HG03095 (cell line): Measurements from ENCODE around the gene AMPH.

Source experiments
- ATAC-seq: cut with Tn5 transposase; IDR thresholded peaks from one replicate; pipeline ENCODE4 v1.9.1; 2021; ENCODE audit warnings: moderate library complexity; ENCODE audit not compliant: unreplicated experiment

Gene AMPH

DNA sequence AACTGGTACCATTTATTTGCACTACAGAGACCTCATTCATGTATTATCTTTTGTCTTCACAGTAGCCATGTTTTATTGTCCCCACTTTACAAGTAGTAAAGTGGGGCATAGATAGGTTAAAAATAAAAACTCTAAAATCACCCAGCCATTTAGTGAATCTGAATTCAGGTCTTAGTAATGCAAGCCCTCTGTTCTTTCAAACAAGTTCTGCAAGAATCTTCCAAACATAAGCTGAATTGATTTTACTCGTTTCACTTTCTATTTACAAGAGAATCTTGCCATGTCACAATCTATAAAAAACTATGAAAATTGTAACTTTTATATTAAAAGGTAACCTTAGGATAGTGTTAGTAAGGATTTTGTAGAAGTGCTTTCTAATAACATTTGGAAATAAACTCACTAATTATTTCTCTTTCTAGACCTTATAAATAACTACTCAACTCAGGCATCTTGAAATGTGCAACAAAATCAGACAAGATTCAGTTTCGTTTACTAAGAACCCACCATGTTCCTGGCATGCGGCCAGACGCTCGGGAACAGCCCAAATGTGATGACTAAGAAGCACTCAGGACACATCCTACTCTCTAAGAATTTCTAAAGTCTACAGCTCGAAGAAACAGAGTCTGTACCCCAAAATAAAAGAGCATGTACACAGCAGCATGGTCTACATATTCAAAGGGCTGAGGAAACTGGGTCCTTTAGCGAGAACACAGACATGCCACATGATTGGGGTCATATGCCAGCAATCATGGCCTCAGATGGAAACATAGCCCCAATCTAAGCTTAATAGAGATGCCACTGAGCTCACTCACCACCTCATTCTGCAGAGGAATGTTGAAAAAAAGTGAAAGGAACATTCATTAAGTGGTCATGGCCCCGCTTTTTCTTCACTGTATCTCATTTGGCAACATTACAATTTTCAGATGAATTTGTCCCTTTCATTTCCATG is 167.6 kb downstream of the AMPH start:
- peak; percentile 90 for ATAC-seq

DNA sequence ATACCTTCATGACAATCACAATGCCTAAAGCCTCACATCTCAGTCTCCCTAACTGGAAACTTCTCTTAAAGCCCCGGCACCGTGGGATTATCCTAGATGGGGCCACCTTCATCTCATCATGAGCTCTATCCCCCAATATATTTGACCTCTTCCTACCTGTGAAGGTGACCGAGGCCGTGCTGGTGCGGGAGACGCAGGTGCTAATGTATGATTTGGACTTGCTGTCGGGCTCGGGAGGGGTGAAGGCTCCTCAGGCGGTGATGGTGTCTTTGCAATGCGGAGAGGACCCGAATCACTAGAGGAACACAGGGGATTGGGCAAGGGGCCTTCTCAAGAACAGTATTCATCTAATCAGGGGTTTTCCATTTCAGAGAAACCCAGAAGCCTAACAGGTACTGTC is 168.4 kb downstream of the AMPH start:
- ATAC-seq, result no peak

DNA sequence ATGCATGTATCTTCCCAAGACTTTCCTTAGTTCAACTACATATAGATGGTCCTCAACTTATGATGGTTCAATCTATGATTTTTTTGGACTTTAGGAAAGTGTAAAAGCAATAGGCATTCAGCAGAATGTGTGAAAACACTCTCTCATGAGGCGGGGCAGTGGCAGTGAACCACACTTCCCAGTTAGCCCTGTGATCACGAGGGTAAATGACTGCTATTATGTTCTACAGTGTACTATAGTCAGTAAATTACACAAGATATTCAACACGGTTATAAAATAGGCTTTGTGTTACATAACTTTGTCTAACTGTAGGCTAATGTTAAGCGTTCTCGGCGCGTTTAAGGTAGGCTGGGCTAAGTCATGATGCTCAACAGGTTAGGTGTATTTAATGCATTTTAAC is 169.3 kb downstream of the AMPH start:
- ATAC-seq, result no peak

DNA sequence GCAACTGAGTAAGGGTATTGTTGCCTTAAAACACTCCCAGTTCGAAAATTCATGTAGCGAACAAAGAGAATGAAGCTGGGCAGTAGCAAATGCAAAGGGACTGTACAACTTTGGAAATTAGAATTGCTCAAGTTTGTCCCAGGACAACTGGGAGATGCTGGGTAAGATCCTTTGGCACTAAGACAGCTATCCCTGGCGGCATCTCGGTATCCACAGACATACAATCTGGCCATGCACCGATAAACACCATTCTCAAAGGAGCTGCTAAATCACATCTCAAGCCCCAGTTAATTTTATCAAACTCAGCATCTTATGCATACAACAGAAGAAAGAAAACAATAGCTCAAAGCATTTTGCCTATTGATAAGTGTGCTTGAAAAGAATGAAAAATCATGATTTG is 177.3 kb downstream of the AMPH start:
- ATAC-seq, result no peak

DNA sequence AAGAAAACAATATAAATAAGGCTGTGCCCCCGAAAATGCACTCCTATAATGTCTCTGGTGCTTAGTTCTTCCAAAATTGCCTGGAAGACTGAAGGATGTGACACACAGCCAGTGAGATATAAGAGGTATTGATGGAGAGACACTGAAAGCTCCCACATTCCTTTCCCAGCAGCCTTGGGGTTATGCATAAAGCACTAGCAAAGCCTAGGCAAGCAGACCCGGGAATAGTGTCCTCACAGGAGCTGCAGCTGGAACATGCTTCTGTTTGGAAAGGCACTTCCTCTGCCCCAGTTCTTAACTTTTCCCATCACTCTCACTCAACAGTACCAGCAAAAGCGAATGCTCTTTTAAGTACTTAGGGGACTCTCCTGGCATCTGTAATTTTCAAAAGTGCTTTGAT is 178.0 kb downstream of the AMPH start:
- ATAC-seq, result no peak

DNA sequence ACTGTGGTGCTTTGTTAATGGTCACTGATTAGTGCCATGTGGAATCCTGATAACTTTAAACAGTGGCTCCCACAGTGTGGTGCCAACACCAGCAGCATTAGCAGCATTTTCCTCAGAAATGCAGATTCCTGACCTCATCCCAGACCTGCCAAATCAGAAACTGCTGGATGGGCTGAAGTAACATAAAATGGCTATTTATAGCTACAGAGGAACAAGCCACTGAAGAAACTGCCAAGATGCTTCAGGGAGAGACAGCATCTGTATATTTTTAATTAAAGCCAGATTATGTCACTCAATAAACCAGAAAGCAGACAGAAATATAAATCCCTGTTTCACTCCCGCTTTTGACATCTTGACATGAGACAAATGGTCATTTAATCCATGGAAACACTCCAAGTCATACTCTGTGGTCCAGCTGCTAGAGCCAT is 178.5 kb downstream of the AMPH start:
- no peak for ATAC-seq

DNA sequence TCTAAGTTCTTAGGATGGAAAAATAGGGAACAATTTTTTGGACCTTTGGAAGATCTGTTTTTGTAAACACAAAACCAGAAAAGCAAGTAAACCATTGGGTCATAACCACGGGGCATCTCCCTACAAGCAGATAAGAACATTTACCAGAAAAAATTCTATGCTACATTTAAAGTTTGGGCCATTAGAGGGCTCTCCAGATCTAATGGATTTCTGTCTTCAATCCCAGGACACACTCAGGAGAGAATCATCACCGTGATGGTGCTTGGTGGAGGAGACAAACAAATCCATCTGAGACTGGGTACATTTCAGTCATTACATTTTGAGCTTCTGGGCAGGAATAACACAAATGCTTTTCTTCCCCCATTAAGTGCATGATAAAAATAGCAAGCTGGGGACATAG is 179.3 kb downstream of the AMPH start:
- no peak for ATAC-seq

DNA sequence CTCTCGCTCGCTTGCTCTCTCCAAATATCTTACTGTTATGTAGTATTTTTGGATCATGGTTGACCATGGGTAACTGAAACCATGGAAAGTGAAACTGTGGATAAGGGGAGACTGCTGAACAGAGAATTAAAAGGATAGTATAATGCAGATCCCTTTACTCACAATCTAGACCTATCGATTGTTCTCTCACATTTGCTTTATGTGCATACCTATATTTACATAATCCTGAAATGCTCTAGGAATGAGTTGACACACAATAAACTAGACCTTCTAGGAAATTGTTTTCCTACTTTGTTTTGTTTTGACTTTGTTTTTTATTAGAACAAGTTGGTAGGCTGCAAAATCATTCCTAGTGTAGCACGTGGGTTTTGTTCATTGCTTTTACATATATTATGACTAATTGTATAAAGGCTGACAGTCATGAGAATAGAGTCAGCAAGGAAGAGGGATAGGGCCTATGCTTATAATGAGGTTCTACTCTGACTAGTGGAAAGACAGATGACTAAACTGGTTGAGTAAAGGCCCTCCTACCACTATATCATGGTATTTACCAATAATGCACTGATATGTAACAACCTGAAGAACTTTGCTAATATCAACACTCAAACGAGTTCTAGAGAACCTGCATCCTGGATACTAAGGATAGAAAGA is 182.5 kb downstream of the AMPH start:
- no peak for ATAC-seq

DNA sequence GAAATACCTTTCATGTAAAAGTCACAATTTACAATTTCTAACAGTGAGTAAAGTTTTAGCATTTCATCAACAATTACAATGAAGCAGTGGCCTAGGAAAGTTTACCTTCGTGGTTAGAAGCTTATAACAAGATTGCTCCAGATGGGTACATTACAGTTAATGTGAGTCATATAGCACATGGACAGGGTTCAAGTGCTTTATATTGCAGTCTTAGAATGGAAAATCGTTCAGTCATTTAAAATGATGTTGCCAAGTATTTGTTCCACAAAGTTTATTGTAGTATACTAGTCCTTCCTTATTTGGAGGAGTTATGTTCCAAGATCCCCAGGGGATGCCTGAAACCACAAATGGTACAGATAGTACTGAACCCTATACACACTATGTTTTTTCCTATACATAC is 183.1 kb downstream of the AMPH start:
- no peak for ATAC-seq

DNA sequence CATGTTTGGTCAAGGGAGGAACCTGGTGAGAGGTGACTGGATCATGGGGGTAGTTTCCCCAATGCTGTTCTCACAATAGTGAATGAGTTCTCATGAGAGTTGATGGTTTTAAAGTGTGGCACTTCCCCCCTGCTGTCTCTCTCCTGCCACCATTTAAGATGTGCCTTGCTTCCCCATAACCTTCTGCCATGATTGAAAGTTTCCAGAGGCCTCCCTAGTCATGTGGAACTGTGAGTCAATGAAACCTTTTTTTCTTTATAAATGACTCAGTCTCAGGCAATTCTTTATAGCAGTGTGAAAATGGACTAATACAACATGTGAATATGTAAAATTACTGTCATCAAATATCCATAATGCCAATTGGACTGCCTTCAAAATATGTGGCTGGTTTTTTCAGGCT is 192.2 kb downstream of the AMPH start:
- no peak for ATAC-seq

DNA sequence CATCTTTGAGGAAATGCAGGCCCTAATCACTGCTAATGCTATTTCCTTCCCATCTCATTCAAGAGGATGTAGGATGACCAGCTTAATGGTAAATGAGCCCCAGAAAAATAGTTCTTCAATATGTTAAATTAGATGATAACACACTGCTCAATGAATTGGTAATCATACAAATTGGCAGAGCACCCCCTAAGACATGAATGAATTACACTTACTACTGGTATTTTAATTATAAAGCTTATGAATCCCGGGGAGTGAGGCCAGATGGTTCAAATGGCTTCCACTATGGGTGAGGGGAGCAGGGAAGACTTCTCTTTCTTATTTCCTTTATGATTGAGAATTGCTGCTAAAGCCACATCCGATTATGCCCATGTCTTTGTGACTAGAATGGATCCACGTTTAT is 198.5 kb downstream of the AMPH start:
- no peak for ATAC-seq

DNA sequence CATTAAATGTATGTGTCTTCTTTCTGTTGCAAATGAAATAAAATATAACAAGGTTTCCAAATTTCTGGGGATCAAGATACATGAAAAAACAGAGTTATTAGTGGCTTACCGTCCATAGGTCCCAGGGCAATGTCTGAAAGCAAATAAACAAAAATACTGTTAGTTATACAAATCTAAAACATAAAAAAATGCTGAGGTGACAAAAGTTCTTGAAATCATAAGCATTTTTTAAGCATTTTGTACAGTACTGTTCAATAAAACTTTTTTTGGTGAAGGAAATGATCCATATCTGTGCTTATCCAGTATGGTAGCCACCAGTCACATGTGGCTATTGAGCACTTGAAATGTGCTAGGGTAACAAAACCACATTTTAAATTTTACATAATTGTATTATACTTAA is 199.1 kb downstream of the AMPH start:
- ATAC-seq, result no peak

DNA sequence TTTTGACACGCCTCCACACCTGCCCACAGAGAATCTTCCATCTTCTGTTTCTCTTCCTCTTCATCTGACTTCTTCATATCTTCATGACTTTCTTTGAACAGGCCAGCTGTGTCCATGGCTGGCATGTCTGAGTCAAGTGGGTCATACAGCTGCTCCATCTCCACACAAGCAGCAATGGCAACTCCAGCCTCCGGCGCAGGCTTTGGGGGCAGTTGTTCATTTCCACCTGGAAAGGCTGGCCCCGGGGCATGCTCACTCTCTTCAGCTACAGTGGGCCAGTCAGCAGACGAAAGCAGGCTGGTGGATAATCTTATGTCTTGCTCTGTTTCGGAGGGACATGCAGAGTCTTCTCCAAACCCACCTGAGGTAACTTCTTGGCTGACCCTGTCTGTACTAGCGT is 202.1 kb downstream of the AMPH start:
- no peak for ATAC-seq

DNA sequence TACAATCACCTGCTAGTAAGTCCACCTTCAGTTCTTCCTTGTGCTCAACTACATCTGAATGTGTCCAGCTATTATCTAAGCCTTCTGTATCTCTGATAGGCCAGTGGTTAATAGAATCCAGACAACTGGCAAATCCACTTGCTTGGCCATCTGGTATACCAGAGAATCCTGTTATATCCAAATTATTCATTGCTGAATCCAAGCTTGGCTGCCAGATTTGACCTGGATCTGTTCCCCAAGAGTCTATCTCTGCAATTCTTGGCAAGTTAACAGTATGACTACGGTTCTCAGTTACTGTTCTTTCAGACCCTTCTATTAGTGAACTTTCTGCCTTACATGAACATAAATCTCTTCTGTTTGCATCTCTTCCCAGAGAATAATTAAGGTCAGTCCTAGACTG is 203.1 kb downstream of the AMPH start:
- ATAC-seq, result no peak

DNA sequence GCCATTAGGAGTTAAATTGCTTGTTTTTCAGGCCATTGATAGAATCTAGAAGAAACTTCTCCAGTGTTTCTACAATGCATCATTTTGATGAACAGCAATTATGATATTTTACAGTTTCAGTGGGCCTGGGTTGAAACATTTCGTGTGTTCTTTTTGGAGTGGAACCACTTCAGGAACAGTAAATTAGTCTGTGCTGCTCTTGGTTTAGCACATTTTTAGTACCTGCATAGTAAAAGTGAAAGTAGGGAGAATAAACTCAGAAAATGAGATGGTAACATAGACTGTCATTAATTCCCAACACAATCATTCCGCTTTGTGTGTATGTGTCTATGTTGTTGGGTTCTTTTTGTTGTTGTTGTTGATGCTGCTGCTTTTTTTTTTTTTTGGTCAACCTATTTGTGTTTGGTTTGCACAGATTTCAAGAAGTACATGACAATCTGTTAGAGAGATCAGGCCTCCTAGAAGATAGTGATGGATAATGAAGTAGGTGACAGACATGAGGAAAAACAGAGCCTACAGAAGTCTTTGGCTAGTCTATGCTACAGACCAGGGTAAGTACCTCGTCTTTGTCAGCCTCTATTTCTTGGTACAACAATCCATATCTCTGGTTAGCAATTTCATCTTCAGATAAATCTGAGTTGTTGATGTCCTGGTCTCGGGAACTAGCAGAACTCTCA is 203.8 kb downstream of the AMPH start:
- ATAC-seq, result no peak

DNA sequence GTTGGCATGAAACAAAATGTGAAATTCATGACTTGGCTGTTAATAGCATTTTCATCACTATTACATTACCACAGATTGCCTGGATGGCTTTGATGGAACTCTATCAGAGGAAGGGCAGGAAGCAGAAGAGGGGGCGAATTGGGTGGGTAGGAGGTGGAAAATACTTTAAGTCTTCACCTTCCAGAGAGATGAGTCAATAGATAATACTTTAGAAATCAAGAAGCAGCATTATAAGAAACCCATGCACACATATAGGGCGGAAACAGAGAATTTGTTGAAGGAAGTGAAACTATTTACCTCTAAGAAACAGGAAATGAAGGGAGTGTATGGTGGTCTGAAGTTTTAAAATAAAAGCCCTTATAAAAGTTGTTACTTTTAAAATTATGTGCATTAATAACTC is 205.7 kb downstream of the AMPH start:
- no peak for ATAC-seq

DNA sequence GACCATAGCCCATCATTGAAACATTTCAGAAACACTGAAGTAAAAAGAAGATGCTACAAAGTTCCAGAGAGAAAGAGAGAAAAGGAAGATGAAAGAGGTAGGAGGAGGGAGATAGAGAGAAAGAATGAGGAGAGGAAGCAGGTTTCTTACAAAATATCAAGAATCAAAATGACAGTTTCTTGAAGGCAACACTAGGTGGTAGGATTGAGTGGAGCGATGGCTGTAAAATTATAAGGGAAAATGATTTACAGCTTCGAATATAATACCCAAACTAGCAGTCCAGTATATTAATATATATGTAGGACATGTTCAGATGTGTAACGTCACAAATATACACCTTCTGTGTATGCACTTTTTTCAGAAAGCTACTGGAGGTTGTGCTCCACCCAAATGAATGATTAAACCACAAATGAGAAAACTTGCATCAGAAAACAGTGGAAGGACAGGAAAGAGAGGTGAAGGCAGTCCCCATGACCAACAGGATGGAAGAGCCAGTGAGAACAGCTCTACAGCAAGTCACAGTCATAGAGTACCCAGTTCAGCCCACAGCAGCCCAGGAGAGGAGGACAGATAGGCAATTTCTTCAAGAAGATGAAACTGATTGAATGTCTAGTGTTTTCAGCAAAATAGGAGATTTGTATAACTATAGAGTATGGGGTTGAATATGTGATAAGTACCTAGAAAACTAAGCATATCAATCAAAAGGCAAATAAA is 206.3 kb downstream of the AMPH start:
- ATAC-seq, result no peak

DNA sequence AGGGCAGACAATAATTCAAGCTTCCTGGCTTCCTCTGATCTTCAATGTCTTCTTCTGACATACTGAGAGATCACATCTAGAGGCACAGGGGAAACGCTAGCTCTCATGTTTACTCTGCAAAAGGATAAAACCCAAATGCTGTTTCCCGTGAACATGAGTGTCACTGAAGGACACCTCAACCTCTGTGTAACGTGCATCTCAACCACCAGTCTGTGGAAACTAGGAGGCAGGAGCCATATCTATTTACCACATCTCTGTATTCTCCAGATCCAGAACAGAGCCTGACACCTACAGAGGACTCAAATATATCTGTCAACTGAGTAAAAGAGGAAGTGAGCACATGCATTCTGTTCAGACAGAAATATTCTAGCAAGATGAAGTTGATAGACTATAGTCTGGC is 217.4 kb downstream of the AMPH start:
- no peak for ATAC-seq

DNA sequence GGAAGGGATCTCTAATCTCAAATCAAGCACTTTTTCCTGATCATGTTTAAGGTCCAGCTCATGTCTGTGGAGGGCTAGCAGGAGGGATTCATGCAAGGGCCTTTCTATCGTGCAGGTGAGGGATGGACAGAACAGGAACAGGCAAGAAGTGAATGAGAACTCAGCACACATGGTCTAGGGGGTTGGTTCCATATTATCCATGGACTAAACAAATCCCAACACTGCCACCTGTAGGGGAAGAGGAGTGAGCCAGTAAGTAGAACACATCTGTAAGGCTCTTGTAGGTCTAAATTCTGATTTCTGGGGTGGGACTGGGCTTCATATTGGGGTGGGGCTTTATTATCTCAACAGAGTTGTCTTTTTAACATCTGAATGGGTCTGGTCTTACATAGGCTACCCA is 219.8 kb downstream of the AMPH start:
- no peak for ATAC-seq

DNA sequence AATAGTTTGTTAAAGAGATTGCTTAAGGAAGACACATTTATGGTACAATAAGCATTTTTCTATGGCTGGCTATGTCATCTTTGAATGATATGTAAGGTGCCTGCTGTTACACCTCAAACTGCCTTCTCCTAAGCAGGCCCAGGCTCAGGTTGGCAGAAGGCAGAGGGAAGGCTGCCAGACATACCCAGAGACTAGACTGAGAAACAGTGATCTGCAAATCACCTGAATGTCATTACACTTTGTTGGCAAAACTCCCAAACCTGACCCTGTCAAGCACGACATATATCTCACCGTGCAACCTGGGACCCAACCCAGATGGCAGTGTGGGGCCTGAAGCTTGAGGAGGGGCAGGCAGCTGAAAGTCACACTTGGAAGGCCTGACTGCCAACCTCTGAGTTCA is 221.1 kb downstream of the AMPH start:
- ATAC-seq, result no peak

DNA sequence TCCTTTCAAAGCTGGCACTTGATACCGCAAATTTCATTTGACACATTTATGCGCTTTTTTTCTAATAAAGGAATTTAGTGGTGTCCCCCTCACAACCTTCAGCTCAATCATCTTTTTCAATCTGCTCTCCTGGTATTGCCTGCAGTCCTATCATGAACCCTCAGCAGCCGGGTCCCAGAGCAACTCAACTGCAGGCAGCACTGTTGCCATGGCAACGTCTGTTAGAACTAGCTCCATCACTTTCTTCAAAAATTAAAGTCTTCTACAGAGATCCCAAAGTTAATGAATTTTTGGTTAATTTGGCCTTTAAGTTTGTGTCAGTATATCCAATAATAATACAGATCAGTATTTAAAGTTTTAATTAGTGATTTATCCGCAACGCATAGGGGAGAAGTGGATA is 221.6 kb downstream of the AMPH start:
- ATAC-seq, result no peak
